Activated B cell treated with CpG ODN at 0.5 μM for 24 hours (primary cell): ENCODE data around the gene FES. TPM values are rescaled to one million over a fixed set of nuclear protein-coding genes. Genes with fewer than 3 reads are reported as not detected.
"Not testable (repeated sequence)": the region's sequence is repeated elsewhere in the genome, so short reads cannot be mapped to it uniquely, and the experiment has no call there.

Experiments used
- ATAC-seq: fragments of 200-7000 bp; cut with Tn5 transposase; one replicate; pipeline ENCODE4 v1.10.0; 2021; ENCODE audit warnings: low read depth, mild to moderate bottlenecking, moderate library complexity
- CTCF ChIA-PET: fragments of 350-600 bp; sonication (Branson Sonifier 250); formaldehyde crosslinking; loops from one replicate; lab custom pipeline; 2021; ENCODE audit warnings: antibody characterized with exemption; lab: Charles Lee
- POLR2A ChIA-PET: fragments of 350-600 bp; sonication (Branson Sonifier 250); formaldehyde crosslinking; loops from one replicate; lab custom pipeline; 2021; ENCODE audit warnings: antibody characterized with exemption; lab: Charles Lee
- DNase-seq: peaks from one replicate; pipeline ENCODE4 v3.0.0; 2022
- H3K27ac Mint-ChIP-seq: one replicate; pipeline ENCODE4 v1.8.0; 2020; ENCODE audit warnings: mixed read lengths
- H3K27me3 Mint-ChIP-seq: one replicate; pipeline ENCODE4 v1.8.0; 2021; ENCODE audit warnings: mixed read lengths
- H3K36me3 Mint-ChIP-seq: one replicate; pipeline ENCODE4 v1.8.0; 2021; ENCODE audit warnings: low read depth, mixed read lengths
- H3K4me1 Mint-ChIP-seq: one replicate; pipeline ENCODE4 v1.8.0; 2021; ENCODE audit warnings: mixed read lengths
- H3K4me3 Mint-ChIP-seq: one replicate; pipeline ENCODE4 v1.8.0; 2020; ENCODE audit warnings: mild to moderate bottlenecking, mixed read lengths
- H3K9me3 Mint-ChIP-seq: one replicate; pipeline ENCODE4 v1.8.0; 2020; ENCODE audit warnings: mixed read lengths
- intact Hi-C: fragments of 100-400 bp; cut with micrococcal nuclease; formaldehyde crosslinking; loops from one replicate; pipeline ENCODE4 v1.15.1; 2024
- total RNA-seq: library from RNA; stranded (reverse); gene quantifications from 2 replicates; pipeline ENCODE4 v1.2.3, GENCODE V29; 2022
- TF ChIP-seq, protein P1 (sequence below): fragments of 200-600 bp; IDR thresholded peaks from one replicate; pipeline ENCODE4 v1.8.0; 2022; ENCODE audit warnings: antibody characterized with exemption, mild to moderate bottlenecking

Gene FES
- total RNA-seq, 1 donor from 2014 or later, result 27.4 TPM

DNA sequence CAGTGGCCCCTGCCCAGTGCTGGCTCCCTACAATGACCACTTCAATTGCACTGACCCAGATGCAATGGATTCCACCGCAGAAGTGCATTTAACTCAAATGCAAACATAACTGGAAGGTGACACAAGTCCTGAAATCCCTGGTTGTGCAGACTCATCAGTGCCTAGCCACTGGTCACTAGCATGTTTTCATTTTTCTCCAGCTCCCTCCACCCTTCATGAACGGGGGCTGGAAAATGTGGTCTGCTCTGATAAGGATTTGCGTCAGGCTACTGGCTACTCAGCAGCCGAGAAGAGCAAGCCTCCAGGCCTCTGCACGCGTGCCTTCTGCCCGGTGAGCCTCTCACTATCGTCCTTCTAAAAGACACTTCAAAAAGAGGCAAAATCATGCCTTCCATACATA lies 43.4 kb upstream of the FES start:
- Mint-ChIP-seq H3K36me3 (no peaks in the 10 kb centered on the region), H3K4me1 (peaks cover 50% of the 10 kb centered on the region), H3K9me3 (no peaks in the 10 kb centered on the region), H3K27ac (no peak overlapping the region), H3K4me3 (no peak overlapping the region), H3K27me3 (no peaks in the 10 kb centered on the region)
- TF ChIP-seq, protein P1, sequence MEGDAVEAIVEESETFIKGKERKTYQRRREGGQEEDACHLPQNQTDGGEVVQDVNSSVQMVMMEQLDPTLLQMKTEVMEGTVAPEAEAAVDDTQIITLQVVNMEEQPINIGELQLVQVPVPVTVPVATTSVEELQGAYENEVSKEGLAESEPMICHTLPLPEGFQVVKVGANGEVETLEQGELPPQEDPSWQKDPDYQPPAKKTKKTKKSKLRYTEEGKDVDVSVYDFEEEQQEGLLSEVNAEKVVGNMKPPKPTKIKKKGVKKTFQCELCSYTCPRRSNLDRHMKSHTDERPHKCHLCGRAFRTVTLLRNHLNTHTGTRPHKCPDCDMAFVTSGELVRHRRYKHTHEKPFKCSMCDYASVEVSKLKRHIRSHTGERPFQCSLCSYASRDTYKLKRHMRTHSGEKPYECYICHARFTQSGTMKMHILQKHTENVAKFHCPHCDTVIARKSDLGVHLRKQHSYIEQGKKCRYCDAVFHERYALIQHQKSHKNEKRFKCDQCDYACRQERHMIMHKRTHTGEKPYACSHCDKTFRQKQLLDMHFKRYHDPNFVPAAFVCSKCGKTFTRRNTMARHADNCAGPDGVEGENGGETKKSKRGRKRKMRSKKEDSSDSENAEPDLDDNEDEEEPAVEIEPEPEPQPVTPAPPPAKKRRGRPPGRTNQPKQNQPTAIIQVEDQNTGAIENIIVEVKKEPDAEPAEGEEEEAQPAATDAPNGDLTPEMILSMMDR, result no peak
- intact Hi-C loops, result no loop called here
- DNase-seq (no peak), ATAC-seq (no peak)
- POLR2A ChIA-PET, result no interaction called here
- CTCF ChIA-PET, result interaction anchor here (1.2 kb wide), 1 partner anchor 23 kb away, joined by 3 read pairs; no protein-coding TSS in a partner anchor

DNA sequence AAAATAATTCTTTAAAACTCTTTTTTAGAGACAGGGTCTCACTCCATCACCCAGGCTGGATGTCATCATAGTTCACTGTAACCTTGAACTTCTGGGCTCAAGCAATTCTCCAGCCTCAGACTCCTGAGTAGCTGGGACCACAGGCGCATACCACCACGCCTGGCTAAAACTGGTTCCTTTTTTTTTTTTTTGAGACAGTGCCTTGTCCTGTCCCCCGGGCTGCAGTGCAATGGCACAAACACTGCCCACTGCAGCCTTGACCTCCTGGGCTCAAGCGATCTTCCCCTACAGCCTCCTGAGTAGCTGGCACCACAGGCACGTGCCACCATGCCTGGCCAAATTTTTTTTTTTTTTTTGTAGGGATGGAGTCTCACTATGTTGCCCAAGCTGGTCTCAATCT lies 39.6 kb upstream of the FES start:
- intact Hi-C loops, result loop anchor here (1.0 to 2.0 kb wide), 2 partner anchors 9 to 26 kb away; no protein-coding TSS in a partner anchor
- POLR2A ChIA-PET, result interaction anchor here (0.7 to 2.7 kb wide), 14 partner anchors 9 to 643 kb away, joined by 3 to 21 read pairs (median 4); partner anchors contain the start of gene SEMA4B
- peak overlapping the region; percentile 71 for H3K27ac Mint-ChIP-seq
- H3K27me3 Mint-ChIP-seq, result no peaks in the 10 kb centered on the region
- peak; percentile 15 for ATAC-seq
- H3K4me1 Mint-ChIP-seq, result peaks cover 30% of the 10 kb centered on the region
- H3K9me3 Mint-ChIP-seq, result no peaks in the 10 kb centered on the region
- no peak for DNase-seq
- H3K4me3 Mint-ChIP-seq, result peak overlapping the region; percentile 19
- CTCF ChIA-PET, result interaction anchor here (1.5 kb wide), 1 partner anchor 41 kb away, joined by 6 read pairs; no protein-coding TSS in a partner anchor
- H3K36me3 Mint-ChIP-seq, result no peaks in the 10 kb centered on the region
- TF ChIP-seq, protein P1, result no peak

DNA sequence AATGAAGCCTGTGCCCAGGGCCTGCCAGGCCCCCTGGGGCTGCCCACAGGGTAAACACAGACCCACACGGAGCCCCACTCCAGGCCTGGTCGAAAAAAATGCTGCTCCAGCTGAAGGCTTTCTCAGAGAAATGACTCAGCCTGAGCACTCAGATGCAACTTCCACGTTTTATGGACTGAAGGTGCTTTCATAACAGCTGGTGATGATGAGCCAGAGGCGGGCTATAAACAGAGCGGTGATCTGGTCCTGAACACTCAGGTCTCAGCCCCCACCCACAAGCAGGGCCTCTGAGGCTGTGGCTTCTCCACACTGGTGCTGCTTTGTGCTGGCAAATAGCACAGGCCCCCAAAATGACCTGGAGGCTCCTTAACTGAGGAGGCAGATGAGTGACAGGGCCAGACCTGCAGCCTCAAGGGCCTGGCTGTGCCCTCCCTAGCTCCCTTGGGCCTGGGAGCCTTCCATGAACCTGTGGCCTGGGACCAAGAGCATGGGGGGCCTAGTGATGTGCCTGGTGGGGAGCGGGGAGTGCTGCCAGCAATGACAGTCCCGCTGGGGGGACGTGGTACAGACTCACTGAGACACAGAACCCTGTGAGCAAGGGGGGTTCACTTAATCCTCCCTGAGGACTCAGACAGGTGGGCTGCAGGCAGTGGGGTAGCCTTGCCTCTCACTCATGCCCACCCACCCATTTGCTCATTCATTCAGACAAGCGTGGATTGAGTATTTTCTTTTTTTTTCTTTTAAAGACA lies 38.9 kb upstream of the FES start:
- peak; percentile 94 for ATAC-seq

DNA sequence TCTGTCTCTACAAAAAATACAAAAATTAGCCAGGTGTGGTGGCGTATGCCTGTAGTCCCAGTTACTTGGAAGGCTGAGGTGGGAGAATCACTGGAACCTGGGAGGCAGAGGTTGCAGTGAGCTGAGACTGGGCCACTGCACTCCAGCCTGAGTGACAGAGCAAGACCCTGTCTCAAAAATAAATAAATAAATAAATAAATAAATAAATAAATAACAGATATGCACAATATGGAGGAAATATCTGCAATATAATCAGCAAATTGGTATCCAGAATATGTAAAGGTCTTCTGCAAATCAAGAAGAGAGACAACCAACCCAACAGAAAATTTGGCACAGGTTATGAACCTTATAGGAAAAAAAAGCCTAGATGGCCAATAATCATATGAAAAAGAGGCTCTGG lies 34.9 kb upstream of the FES start:
- H3K36me3 Mint-ChIP-seq, H3K27me3 Mint-ChIP-seq, DNase-seq, H3K27ac Mint-ChIP-seq, H3K9me3 Mint-ChIP-seq, intact Hi-C loops, H3K4me3 Mint-ChIP-seq, ATAC-seq, CTCF ChIA-PET: not testable (repeated sequence)
- POLR2A ChIA-PET, result interaction anchor here (1.1 to 1.8 kb wide), 3 partner anchors 11 to 133 kb away, joined by 3 to 4 read pairs (median 4); partner anchors contain the start of genes BLM and HDDC3
- peaks cover 54% of the 10 kb centered on the region for H3K4me1 Mint-ChIP-seq

More for the DNA sequence above, 38.9 kb upstream of the FES start:
- Mint-ChIP-seq H3K9me3 (no peaks in the 10 kb centered on the region), H3K4me1 (peaks cover 25% of the 10 kb centered on the region), H3K36me3 (no peaks in the 10 kb centered on the region), H3K4me3 (peak overlapping the region; percentile 19), H3K27ac (peak overlapping the region; percentile 71), H3K27me3 (no peaks in the 10 kb centered on the region)
- ChIA-PET CTCF (interaction anchor here (1.5 kb wide), 1 partner anchor 40 kb away, joined by 6 read pairs; no protein-coding TSS in a partner anchor), POLR2A (interaction anchor here (0.6 to 2.7 kb wide), 15 partner anchors 8 to 644 kb away, joined by 3 to 10 read pairs (median 4); partner anchors contain the start of genes BLM and SEMA4B)
- TF ChIP-seq, protein P1, result no peak
- intact Hi-C loops, result loop anchor here (1.0 to 2.0 kb wide), 2 partner anchors 8 to 25 kb away; no protein-coding TSS in a partner anchor
- peak; percentile 49 for DNase-seq

DNA sequence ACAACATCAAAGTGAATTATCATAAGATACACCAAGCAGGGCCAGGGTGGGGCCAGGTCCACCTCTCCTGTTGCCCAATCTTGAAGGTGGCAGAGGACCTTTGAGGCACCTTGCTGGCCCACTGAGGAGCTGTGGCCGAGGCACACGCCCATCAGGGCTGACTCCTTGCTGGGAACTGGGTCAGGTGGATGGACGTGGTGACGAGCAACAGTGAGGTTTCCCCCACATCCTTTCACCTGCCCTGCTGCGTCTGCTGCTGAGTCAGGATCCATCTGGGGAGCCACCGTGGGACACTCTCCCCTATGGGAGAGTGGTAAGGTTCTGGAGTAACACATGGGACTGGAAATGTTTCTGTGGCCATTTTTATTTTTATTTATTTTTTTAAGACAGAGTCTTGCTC lies 33.2 kb upstream of the FES start:
- H3K27me3 Mint-ChIP-seq, result no peaks in the 10 kb centered on the region
- no peaks in the 10 kb centered on the region for H3K36me3 Mint-ChIP-seq
- no peak for ATAC-seq
- H3K9me3 Mint-ChIP-seq, result no peaks in the 10 kb centered on the region
- ChIA-PET POLR2A (interaction anchor here (0.5 to 3.7 kb wide), 10 partner anchors 12 to 81 kb away, joined by 3 to 35 read pairs (median 4); partner anchors contain the start of genes FES and HDDC3), CTCF (interaction anchor here (1.7 kb wide), 1 partner anchor 34 kb away, joined by 8 read pairs; no protein-coding TSS in a partner anchor)
- no peak for DNase-seq
- intact Hi-C loops, result loop anchor here (5.0 kb wide), 1 partner anchor 36 kb away; no protein-coding TSS in a partner anchor
- TF ChIP-seq, protein P1, result no peak
- H3K4me1 Mint-ChIP-seq, result peaks cover 57% of the 10 kb centered on the region
- H3K27ac Mint-ChIP-seq, result no peak overlapping the region
- peak overlapping the region; percentile 53 for H3K4me3 Mint-ChIP-seq
